SK-N-SH treated with all-trans-retinoic acid at 6 μM for 48 hours (cell line): ENCODE measurements around the gene XCR1.

ENCODE experiments used
- ATAC-seq: fragments of 200-7000 bp; cut with Tn5 transposase; 3 replicates; pipeline ENCODE4 v1.9.1; 2020; ENCODE audit warnings: mild to moderate bottlenecking, moderate library complexity
- ARNTL ChIP-seq: fragments of 450-650 bp; formaldehyde crosslinking; IDR thresholded peaks from 2 replicates; pipeline ENCODE4 v1.5.0; 2020; ENCODE audit warnings: low read depth, mild to moderate bottlenecking, moderate library complexity, borderline replicate concordance
- CSDC2 ChIP-seq: fragments of 250-450 bp; sonication (Bioruptor Pico); IDR thresholded peaks from 2 replicates; pipeline ENCODE4 v1.5.0; 2020; ENCODE audit warnings: mild to moderate bottlenecking, moderate library complexity
- ESRRG ChIP-seq: fragments of 250-450 bp; sonication (Bioruptor Pico); IDR thresholded peaks from 2 replicates; pipeline ENCODE4 v1.6.1; 2021; ENCODE audit warnings: mild to moderate bottlenecking
- ISL1 ChIP-seq: fragments of 250-450 bp; sonication (Bioruptor Pico); IDR thresholded peaks from 2 replicates; pipeline ENCODE4 v2.1.2; 2022; ENCODE audit warnings: mild to moderate bottlenecking, moderate library complexity
- PPARA ChIP-seq: fragments of 250-450 bp; sonication (Bioruptor Pico); IDR thresholded peaks from 2 replicates; pipeline ENCODE4 v1.5.0; 2020; ENCODE audit warnings: mild to moderate bottlenecking, borderline replicate concordance
- RARB ChIP-seq: fragments of 250-450 bp; sonication (Bioruptor Pico); IDR thresholded peaks from 2 replicates; pipeline ENCODE4 v1.8.0; 2021; ENCODE audit warnings: mild to moderate bottlenecking, moderate library complexity
- SNAI2 ChIP-seq: fragments of 250-450 bp; sonication (Bioruptor Pico); IDR thresholded peaks from 2 replicates; pipeline ENCODE4 v1.5.0; 2020; ENCODE audit warnings: mild to moderate bottlenecking, moderate library complexity
- TCF4 ChIP-seq: fragments of 250-450 bp; sonication (Bioruptor Pico); IDR thresholded peaks from 2 replicates; pipeline ENCODE4 v1.8.0; 2021; ENCODE audit warnings: mild to moderate bottlenecking, moderate library complexity, borderline replicate concordance
- ZC3H10 ChIP-seq: fragments of 250-450 bp; sonication (Bioruptor Pico); IDR thresholded peaks from 2 replicates; pipeline ENCODE4 v1.5.1; 2021; ENCODE audit warnings: mild to moderate bottlenecking, moderate library complexity
- ZFP3 ChIP-seq: fragments of 250-450 bp; sonication (Bioruptor Pico); IDR thresholded peaks from 2 replicates; pipeline ENCODE4 v1.5.0; 2020; ENCODE audit warnings: mild to moderate bottlenecking, moderate library complexity
- ZFP30 ChIP-seq: fragments of 450-650 bp; formaldehyde crosslinking; IDR thresholded peaks from 2 replicates; pipeline ENCODE4 v1.5.0; 2022; ENCODE audit warnings: mild to moderate bottlenecking, moderate library complexity
- ZNF565 ChIP-seq: fragments of 450-650 bp; formaldehyde crosslinking; conservative IDR thresholded peaks from 2 replicates; pipeline ENCODE4 v1.5.0; 2020; ENCODE audit warnings: low read depth, mild to moderate bottlenecking, moderate library complexity
- ZNF70 ChIP-seq: fragments of 450-650 bp; formaldehyde crosslinking; IDR thresholded peaks from 2 replicates; pipeline ENCODE4 v1.5.0; 2020; ENCODE audit warnings: mild to moderate bottlenecking, moderate library complexity
- ZNF8 ChIP-seq: fragments of 450-650 bp; formaldehyde crosslinking; IDR thresholded peaks from 2 replicates; pipeline ENCODE4 v1.5.0; 2020; ENCODE audit warnings: mild to moderate bottlenecking, moderate library complexity
- TF ChIP-seq, protein P1 (sequence below): fragments of 250-450 bp; sonication (Bioruptor Pico); IDR thresholded peaks from 2 replicates; pipeline ENCODE4 v1.5.1; 2021; ENCODE audit warnings: mild to moderate bottlenecking, moderate library complexity
- TF ChIP-seq, protein P2 (sequence below): fragments of 250-450 bp; sonication (Bioruptor Pico); IDR thresholded peaks from 2 replicates; pipeline ENCODE4 v1.8.0; 2020; ENCODE audit warnings: mild to moderate bottlenecking, moderate library complexity, borderline replicate concordance
- TF ChIP-seq, protein P3 (sequence below): fragments of 250-450 bp; sonication (Bioruptor Pico); IDR thresholded peaks from 2 replicates; pipeline ENCODE4 v1.5.0; 2020; ENCODE audit warnings: mild to moderate bottlenecking, moderate library complexity
- TF ChIP-seq, protein P4 (sequence below): fragments of 250-450 bp; sonication (Bioruptor Pico); IDR thresholded peaks from 2 replicates; pipeline ENCODE4 v1.5.1; 2020; ENCODE audit warnings: low read depth, mild to moderate bottlenecking, moderate library complexity
- TF ChIP-seq, protein P5 (sequence below): fragments of 250-450 bp; sonication (Bioruptor Pico); IDR thresholded peaks from 2 replicates; pipeline ENCODE4 v1.8.0; 2021; ENCODE audit warnings: low read depth, mild to moderate bottlenecking, moderate library complexity, borderline replicate concordance

Gene XCR1

DNA sequence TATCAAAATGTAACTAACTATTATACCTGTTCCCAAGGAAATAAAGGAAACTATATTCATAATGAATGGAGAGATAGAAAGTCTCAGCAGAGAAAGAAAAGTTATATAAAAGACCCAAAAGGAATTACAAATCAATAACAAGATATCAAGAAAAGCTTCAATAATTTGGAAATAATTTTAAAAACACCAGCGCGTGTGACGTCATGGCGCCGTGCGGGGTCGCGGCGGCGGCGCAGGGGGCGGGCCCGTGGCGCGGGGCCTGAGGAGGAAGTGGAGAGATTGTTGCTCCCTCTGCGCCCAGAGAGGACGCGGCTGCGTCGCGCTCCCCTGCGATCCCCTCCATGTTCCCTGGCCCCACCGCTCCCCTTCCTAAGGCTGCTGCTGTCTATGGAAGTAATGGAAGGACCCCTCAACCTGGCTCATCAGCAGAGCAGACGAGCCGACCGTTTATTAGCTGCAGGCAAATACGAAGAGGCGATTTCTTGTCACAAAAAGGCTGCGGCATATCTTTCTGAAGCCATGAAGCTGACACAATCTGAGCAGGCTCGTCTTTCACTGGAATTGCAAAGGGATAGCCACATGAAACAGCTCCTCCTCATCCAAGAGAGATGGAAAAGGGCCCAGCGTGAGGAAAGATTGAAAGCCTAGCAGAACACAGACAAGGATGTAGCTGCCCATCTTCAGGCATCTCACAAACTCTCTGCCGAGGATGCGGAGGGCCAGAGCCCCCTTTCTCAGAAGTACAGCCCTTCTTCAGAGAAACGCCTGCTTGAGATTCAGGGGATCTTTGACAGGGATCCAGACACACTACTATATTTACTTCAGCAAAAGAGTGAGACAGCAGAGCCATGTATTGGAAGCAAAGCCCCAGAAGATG, 4.1 kb downstream of the XCR1 start:
- ATAC-seq, result no peak

DNA sequence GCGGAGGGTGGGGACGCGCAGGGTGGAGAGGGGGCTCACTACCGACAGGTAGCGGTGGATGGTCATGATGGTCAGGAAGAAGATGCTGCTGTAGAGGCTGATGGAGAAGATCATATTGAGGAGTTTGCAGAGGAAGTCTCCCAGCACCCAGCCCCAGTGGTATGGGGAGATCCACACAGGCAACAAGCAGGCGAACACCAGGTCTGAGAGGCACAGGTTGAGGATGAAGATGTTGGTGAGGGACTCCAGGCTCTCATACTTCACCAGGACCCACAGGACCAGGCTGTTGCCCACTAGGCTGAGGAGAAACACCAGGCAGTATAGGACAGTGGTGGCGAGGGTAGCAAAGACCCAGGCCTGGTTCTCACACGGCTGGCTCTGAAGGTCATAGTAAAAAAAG, 5.8 kb downstream of the XCR1 start:
- ATAC-seq, result no peak
- TF ChIP-seq ZC3H10 (no peak), SNAI2 (CRISPR knock-in tag) (no peak), TCF4 (CRISPR knock-in tag) (no peak), RARB (CRISPR knock-in tag) (no peak), ZNF70 (CRISPR knock-in tag) (no peak), ISL1 (CRISPR knock-in tag) (no peak)
- TF ChIP-seq, protein P1, sequence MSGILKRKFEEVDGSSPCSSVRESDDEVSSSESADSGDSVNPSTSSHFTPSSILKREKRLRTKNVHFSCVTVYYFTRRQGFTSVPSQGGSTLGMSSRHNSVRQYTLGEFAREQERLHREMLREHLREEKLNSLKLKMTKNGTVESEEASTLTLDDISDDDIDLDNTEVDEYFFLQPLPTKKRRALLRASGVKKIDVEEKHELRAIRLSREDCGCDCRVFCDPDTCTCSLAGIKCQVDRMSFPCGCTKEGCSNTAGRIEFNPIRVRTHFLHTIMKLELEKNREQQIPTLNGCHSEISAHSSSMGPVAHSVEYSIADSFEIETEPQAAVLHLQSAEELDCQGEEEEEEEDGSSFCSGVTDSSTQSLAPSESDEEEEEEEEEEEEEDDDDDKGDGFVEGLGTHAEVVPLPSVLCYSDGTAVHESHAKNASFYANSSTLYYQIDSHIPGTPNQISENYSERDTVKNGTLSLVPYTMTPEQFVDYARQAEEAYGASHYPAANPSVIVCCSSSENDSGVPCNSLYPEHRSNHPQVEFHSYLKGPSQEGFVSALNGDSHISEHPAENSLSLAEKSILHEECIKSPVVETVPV (CRISPR knock-in tag), result no peak
- TF ChIP-seq, protein P2, sequence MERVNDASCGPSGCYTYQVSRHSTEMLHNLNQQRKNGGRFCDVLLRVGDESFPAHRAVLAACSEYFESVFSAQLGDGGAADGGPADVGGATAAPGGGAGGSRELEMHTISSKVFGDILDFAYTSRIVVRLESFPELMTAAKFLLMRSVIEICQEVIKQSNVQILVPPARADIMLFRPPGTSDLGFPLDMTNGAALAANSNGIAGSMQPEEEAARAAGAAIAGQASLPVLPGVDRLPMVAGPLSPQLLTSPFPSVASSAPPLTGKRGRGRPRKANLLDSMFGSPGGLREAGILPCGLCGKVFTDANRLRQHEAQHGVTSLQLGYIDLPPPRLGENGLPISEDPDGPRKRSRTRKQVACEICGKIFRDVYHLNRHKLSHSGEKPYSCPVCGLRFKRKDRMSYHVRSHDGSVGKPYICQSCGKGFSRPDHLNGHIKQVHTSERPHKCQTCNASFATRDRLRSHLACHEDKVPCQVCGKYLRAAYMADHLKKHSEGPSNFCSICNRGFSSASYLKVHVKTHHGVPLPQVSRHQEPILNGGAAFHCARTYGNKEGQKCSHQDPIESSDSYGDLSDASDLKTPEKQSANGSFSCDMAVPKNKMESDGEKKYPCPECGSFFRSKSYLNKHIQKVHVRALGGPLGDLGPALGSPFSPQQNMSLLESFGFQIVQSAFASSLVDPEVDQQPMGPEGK (CRISPR knock-in tag), result no peak
- TF ChIP-seq, protein P3, sequence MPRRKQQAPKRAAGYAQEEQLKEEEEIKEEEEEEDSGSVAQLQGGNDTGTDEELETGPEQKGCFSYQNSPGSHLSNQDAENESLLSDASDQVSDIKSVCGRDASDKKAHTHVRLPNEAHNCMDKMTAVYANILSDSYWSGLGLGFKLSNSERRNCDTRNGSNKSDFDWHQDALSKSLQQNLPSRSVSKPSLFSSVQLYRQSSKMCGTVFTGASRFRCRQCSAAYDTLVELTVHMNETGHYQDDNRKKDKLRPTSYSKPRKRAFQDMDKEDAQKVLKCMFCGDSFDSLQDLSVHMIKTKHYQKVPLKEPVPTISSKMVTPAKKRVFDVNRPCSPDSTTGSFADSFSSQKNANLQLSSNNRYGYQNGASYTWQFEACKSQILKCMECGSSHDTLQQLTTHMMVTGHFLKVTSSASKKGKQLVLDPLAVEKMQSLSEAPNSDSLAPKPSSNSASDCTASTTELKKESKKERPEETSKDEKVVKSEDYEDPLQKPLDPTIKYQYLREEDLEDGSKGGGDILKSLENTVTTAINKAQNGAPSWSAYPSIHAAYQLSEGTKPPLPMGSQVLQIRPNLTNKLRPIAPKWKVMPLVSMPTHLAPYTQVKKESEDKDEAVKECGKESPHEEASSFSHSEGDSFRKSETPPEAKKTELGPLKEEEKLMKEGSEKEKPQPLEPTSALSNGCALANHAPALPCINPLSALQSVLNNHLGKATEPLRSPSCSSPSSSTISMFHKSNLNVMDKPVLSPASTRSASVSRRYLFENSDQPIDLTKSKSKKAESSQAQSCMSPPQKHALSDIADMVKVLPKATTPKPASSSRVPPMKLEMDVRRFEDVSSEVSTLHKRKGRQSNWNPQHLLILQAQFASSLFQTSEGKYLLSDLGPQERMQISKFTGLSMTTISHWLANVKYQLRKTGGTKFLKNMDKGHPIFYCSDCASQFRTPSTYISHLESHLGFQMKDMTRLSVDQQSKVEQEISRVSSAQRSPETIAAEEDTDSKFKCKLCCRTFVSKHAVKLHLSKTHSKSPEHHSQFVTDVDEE (CRISPR knock-in tag), result no peak

More for the DNA sequence above, 4.1 kb downstream of the XCR1 start:
- TF ChIP-seq ARNTL (CRISPR knock-in tag) (no peak), ESRRG (CRISPR knock-in tag) (no peak), ZNF565 (CRISPR knock-in tag) (no peak), ZC3H10 (no peak), ZFP3 (CRISPR knock-in tag) (no peak), ZNF8 (CRISPR knock-in tag) (no peak), ISL1 (CRISPR knock-in tag) (no peak), PPARA (CRISPR knock-in tag) (no peak), RARB (CRISPR knock-in tag) (no peak), CSDC2 (no peak), ZFP30 (no peak)
- TF ChIP-seq, protein P1 (CRISPR knock-in tag), result no peak
- TF ChIP-seq, protein P3 (CRISPR knock-in tag), result no peak
- TF ChIP-seq, protein P4, sequence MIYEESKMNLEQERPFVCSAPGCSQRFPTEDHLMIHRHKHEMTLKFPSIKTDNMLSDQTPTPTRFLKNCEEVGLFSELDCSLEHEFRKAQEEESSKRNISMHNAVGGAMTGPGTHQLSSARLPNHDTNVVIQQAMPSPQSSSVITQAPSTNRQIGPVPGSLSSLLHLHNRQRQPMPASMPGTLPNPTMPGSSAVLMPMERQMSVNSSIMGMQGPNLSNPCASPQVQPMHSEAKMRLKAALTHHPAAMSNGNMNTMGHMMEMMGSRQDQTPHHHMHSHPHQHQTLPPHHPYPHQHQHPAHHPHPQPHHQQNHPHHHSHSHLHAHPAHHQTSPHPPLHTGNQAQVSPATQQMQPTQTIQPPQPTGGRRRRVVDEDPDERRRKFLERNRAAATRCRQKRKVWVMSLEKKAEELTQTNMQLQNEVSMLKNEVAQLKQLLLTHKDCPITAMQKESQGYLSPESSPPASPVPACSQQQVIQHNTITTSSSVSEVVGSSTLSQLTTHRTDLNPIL, result no peak
- TF ChIP-seq, protein P2 (CRISPR knock-in tag), result no peak
- TF ChIP-seq, protein P5, sequence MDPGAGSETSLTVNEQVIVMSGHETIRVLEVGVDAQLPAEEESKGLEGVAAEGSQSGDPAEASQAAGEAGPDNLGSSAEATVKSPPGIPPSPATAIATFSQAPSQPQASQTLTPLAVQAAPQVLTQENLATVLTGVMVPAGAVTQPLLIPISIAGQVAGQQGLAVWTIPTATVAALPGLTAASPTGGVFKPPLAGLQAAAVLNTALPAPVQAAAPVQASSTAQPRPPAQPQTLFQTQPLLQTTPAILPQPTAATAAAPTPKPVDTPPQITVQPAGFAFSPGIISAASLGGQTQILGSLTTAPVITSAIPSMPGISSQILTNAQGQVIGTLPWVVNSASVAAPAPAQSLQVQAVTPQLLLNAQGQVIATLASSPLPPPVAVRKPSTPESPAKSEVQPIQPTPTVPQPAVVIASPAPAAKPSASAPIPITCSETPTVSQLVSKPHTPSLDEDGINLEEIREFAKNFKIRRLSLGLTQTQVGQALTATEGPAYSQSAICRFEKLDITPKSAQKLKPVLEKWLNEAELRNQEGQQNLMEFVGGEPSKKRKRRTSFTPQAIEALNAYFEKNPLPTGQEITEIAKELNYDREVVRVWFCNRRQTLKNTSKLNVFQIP, result no peak
